ENCODE results near the gene PHF2. TPM values are rescaled to one million over a fixed set of nuclear protein-coding genes. Genes with fewer than 3 reads are reported as not detected.

PHF2 gene
- total and polyA plus RNA-seq, 9 of the 15 experiments (the other 6 are each of a cell fraction or from before 2014, with no cell fraction given): 0.37 to 14.4 (median 8.1) TPM

- no peak for TF ChIP-seq ZNF407 (IDR thresholded peaks at IDR 0.05; ENCODE audit: low read depth)
- no peak for TF ChIP-seq NFRKB (IDR thresholded peaks at IDR 0.05; ENCODE audit: low read depth)
- TF ChIP-seq NONO (IDR thresholded peaks at IDR 0.05; ENCODE audit: low read depth in 2 of 2, low read length in 1 of 2): no peak
- TF ChIP-seq, protein P1, sequence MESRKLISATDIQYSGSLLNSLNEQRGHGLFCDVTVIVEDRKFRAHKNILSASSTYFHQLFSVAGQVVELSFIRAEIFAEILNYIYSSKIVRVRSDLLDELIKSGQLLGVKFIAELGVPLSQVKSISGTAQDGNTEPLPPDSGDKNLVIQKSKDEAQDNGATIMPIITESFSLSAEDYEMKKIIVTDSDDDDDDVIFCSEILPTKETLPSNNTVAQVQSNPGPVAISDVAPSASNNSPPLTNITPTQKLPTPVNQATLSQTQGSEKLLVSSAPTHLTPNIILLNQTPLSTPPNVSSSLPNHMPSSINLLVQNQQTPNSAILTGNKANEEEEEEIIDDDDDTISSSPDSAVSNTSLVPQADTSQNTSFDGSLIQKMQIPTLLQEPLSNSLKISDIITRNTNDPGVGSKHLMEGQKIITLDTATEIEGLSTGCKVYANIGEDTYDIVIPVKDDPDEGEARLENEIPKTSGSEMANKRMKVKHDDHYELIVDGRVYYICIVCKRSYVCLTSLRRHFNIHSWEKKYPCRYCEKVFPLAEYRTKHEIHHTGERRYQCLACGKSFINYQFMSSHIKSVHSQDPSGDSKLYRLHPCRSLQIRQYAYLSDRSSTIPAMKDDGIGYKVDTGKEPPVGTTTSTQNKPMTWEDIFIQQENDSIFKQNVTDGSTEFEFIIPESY (CRISPR knock-in tag; IDR thresholded peaks at IDR 0.05): no peak
- no peak for TF ChIP-seq ZNF830 (CRISPR knock-in tag; IDR thresholded peaks at IDR 0.05)
- TF ChIP-seq MYBL2 (IDR thresholded peaks at IDR 0.05; ENCODE audit: low read depth): no peak
- TF ChIP-seq MYBL2 (CRISPR knock-in tag; IDR thresholded peaks at IDR 0.05; ENCODE audit: borderline replicate concordance): no peak
- no peak for TF ChIP-seq BRF2 (IDR thresholded peaks at IDR 0.05; ENCODE audit: borderline replicate concordance, insufficient read depth, insufficient read length)
- TF ChIP-seq MTF1 (CRISPR knock-in tag; IDR thresholded peaks at IDR 0.05; ENCODE audit: borderline replicate concordance): no peak
- no peak for TF ChIP-seq TEAD4 (IDR thresholded peaks at IDR 0.05; ENCODE audit: low read length)
- no peak for TF ChIP-seq TEAD4 (CRISPR knock-in tag; IDR thresholded peaks at IDR 0.05; ENCODE audit: borderline replicate concordance)
- no peak for TF ChIP-seq MITF (IDR thresholded peaks at IDR 0.05)
- TF ChIP-seq SMC3 (conservative IDR thresholded peaks at IDR 0.05; ENCODE audit: insufficient read depth, low read depth, low read length): no peak
- peak; percentile 58 for TF ChIP-seq MEIS2 (IDR thresholded peaks at IDR 0.05; ENCODE audit: partially characterized antibody)
- TF ChIP-seq, protein P2, sequence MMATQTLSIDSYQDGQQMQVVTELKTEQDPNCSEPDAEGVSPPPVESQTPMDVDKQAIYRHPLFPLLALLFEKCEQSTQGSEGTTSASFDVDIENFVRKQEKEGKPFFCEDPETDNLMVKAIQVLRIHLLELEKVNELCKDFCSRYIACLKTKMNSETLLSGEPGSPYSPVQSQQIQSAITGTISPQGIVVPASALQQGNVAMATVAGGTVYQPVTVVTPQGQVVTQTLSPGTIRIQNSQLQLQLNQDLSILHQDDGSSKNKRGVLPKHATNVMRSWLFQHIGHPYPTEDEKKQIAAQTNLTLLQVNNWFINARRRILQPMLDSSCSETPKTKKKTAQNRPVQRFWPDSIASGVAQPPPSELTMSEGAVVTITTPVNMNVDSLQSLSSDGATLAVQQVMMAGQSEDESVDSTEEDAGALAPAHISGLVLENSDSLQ (IDR thresholded peaks at IDR 0.05): peak; percentile 76
These were observed 23.5 kb upstream of the PHF2 start (continued) for GRCh38 chr9:93552923-93553322.
